ENCODE results near the gene SLC7A4.
"Not testable (repeated sequence)": the region's sequence is repeated elsewhere in the genome, so short reads cannot be mapped to it uniquely, and the experiment has no call there.

SLC7A4 gene, protein sequence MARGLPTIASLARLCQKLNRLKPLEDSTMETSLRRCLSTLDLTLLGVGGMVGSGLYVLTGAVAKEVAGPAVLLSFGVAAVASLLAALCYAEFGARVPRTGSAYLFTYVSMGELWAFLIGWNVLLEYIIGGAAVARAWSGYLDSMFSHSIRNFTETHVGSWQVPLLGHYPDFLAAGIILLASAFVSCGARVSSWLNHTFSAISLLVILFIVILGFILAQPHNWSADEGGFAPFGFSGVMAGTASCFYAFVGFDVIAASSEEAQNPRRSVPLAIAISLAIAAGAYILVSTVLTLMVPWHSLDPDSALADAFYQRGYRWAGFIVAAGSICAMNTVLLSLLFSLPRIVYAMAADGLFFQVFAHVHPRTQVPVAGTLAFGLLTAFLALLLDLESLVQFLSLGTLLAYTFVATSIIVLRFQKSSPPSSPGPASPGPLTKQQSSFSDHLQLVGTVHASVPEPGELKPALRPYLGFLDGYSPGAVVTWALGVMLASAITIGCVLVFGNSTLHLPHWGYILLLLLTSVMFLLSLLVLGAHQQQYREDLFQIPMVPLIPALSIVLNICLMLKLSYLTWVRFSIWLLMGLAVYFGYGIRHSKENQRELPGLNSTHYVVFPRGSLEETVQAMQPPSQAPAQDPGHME

DNA sequence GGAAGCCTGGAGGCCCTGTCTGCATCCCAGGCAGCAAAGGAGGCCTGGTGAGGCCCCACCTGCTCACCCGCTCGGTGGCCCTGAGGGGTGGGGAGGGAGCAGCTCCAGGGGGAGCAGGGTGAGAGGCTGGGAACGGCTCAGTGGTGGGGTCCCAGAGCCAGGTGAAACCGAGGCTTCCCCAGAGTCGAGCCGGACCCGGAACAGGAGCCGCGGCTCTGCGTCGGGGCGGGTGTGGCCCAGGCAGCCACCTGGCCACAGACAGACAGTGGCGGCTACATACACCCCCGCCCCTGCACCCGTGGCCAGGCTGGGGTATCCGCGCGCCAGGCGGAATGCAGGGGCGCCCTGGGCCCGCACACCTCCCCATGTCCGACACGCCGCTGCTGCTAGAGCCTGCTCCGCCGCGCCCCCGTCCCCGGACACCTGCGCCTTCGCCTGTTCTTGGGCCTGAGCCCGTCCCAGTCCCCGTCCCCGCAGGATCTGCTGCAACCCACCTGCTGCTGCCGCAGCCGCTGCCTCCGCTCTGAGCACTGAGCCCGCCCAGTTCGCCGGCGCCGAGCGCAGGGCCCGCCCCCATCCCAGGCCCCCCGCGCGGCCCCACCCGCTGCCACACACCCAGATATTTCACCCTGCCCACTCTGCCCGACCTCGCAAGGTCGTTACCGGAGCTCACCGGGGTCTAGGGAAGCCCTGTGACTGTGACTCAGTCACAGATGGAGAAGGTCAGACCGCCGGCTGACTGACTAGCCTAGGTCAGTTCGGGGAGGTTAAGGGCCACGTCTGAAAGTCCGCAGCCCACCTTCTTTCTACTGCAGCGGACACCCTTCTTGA, at the start of gene SLC7A4:
SLC7A4 (minus strand) TSS at position 525 of the 831 bp plus-strand sequence. CDS start 749 bp downstream, outside the sequence.
- DNase-seq = peak; percentile 7

DNA sequence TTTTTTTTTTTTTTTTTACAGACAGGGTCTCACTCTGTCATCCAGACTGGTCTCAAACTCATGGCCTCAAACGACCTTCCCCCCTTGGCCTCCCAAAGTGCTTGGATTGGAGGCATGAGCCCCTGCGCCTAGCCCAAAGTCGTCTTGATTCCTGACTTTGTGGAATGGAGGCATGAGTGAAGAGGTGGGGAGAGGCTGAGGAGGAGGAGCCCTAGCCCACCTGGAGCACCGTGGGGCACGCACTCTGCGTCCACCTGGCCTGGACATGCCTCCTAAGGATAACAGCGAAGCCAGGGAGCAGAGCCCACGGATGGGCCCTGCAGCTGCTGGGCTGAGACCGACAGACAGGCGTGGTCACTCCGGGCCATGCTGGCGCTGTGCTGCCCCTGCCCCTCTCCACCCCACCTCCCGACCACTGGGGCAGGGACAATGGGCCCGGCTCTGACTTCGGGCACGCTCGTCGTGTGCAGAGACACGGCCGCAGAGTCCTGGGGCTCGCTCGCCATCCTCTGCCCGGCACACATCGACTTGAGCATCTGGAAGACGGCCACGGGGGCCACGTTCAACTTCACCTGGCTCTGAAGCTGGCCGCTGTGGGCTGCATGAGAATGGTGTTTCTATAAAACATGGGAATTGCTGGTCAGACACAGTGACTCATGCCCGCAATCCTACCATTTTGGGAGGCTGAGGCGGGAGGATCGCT, 48.2 kb upstream of the SLC7A4 start:
- no peak for DNase-seq

DNA sequence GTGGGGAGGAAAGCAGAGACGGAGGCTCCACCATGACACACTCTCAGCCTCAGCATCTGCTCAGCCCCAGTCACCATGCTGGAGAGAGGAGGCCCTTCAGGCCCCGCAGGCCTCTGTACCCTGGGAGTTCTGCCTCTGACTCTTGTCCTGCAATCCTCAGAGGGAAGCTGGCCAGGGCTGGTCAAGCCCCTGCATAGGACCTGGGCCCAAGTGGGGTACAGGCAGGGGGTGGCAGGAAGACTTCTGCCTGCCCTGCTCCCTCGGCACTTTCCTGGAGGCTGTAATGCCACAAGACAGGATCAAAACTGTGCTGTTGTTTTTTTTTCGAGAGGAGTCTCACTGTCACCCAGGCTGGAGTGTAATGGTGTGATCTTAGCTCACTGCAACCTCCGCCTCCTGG, 47.1 kb upstream of the SLC7A4 start:
- DNase-seq = no peak

DNA sequence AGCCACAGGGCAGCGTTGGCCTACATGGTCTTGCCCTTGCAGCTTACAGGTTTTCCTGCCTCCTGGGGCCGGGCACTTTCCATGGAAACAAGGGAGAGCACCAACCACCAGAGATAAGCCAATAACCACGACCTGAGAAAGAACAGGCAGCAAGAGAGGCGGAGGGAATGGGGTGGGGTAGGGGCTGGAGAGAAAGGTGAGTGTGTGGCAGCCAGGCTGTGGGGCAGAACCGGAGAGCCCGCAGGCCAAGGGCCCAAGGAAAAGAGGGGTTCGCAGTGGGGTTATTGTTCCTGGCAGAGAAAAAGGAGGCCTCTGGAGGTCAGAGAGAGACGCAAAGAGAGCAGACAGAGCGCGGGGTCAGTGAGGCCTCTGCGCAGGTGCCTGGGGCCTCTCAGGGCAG, 46.6 kb upstream of the SLC7A4 start:
- DNase-seq = no peak

DNA sequence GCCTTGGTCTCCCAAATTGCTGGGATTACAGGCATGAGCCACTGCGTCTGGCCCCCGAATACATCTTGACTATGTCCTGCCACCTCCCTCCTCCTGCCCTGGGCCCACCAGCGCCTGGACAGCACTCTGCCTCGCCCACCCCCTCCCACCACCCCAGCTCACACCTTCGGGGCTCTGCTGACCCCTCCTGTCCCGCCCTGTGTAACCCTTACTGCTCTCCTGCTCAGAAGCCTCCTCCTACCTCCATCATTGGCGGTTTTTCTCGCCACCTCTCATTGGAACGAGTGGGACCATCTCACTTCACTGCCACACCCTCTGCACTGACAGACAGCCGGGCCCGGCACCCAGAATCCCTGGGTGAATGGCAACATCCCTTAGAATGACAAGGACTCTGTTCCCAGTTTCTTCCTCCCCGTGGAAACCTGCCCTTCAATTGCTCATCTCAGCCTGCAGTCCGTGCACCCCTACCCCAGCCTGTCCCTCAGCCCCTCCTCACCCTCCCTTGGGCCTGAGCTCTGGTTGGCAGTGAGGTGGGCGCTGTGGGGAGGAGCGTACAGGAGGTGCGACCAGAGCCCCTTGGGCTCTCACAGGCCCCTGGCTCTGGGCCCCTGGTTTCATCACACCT, 45.6 kb upstream of the SLC7A4 start:
- no peak for DNase-seq

DNA sequence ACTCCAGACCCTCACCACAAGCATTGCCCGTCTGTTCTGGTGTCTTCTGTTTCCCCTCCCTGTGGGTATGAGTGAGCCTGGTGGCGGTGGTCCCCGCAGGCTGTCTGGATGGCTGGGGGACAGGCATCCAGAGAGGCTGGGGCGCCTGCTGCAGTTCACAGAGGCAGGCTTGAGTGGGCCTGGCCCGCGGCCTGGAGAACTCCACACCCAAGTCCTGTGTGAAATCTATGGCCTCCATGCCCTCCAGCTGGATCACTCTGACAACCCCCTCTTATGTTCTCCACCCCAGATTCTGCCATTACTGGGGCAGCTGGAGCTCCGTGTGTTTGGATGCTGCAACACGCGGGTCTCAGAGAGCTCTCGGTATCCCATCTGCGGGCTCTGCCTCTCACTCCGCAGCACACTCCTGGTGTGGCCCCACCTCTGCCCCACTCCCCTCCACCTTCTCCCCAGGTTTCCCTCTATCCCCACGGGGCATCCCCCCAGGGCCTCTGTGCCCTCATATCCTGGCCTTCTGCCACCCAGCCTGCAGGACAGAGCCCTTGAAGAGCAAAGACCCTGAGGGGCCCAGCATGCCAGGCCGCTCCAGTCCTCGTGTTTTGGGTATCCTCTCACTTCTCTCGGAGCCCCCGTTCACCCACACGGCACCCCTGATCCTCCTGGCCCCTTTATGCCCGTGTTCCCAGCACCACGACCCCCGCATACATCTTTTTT, 44.7 kb upstream of the SLC7A4 start:
- DNase-seq = no peak

DNA sequence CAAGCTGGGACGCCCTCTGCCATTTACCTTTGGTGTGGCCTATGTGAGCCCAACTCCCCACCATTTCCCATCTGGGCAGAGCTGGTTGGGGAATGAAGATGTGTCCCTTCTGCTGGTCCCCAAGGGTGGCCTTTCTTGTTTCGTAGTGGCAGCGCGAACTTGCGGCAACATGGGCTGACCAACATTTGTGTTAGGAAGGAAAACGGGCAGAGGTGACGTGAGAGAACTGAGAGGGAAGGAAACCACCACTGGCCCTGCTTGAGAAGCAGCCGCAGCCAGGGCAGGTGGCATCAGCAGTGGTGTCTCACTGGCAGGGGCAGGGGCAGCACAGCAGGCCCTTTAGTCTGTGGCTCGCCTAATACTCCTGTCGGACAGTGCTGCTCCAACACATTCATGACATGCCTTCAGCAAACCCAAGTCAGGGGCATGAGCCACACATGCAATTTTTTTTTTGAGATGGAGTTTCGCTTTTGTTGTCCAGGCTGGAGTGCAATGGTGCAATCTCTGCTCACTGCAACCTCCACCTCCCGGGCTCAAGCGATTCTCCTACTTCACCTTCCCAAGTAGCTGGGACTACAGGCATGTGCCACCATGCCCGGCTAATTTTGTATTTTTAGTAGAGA, 43.3 kb upstream of the SLC7A4 start:
- DNase-seq = no peak

DNA sequence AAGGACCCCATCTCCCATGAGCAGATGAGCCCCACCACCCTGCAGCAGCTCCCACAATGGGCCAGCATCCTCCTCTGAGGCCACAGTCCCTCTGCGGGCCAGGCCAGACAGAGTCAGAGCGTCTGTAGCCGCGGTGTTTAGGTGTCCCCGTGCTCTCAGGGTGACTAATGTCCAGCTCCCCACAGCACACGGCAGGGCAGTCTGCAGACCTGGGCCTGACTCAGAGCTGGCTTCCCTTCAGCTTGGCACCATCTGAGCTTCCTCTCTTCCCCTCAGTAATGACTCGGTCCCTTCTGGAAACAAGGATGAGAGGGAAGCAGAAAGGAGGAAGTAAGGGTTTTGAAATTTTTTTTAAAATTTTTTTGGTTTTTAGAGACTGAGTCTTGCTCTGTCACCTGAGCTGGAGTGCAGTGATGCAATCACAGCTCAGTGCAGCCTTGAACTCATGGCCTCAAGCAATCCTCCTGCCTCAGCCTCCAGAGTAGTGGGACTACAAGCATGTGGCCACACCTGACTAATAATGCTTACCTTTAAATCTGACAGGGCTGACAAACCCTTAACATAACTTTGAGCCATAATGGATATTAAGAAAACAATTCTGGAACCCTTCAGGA, 41.8 kb upstream of the SLC7A4 start:
- no peak for DNase-seq

DNA sequence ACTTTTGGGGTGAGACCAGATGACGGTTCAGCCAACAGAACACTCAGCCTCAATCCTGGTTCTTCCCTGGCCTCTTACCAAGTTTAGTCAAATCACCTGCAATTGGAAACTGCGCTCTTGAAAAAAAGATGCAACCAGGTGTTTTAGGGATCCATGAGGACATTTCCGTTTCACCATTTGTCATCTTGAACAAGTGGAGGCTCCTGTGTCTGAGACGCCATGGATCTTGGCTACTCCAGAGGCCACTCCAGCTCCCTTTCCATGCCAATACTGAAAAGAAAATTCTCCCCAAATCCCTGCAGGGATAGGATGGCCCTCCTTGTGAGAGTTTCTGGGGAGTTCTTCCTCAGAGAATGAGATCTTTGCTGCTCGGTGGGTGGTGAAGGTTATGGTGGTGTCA, 41.1 kb upstream of the SLC7A4 start:
- no peak for DNase-seq

DNA sequence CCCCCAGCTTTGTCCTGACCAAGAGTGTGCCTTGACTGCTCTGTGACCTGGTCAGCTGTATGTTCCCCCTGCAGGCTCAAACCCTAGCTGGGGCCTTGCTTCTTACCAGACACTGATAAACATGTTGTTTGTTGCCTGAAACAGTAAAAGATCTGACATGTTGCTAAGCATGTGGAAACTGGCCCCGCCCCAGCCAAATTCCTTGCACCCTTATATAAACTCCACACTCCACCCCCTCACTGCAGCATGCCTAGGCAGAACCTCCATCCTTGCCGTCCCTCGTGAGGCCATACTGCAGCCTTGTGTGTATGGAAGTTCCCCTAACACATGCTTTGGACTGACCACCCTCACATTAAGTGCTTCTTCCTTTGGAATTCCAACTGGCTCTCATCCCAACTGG, 40.7 kb upstream of the SLC7A4 start:
- no peak for DNase-seq

DNA sequence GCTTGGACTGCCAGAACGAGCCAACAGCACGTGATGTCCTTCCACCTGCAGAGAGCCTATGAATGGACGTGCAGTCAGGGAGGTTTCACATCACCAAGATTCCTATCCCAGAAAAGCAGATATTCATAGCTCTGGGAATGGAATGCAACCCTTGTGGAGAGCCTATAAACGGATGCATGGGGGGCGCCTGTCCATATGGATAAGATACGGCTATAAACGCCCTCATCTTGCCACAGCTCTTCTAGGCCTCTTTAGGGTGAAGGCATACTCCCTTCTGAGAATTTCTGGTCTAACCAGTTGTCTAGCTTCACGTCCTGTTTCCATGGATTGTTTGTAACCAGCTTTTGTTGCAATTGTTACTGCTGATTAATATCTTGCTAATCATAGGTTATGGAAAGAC, 39.4 kb upstream of the SLC7A4 start:
- not testable (repeated sequence) for DNase-seq

DNA sequence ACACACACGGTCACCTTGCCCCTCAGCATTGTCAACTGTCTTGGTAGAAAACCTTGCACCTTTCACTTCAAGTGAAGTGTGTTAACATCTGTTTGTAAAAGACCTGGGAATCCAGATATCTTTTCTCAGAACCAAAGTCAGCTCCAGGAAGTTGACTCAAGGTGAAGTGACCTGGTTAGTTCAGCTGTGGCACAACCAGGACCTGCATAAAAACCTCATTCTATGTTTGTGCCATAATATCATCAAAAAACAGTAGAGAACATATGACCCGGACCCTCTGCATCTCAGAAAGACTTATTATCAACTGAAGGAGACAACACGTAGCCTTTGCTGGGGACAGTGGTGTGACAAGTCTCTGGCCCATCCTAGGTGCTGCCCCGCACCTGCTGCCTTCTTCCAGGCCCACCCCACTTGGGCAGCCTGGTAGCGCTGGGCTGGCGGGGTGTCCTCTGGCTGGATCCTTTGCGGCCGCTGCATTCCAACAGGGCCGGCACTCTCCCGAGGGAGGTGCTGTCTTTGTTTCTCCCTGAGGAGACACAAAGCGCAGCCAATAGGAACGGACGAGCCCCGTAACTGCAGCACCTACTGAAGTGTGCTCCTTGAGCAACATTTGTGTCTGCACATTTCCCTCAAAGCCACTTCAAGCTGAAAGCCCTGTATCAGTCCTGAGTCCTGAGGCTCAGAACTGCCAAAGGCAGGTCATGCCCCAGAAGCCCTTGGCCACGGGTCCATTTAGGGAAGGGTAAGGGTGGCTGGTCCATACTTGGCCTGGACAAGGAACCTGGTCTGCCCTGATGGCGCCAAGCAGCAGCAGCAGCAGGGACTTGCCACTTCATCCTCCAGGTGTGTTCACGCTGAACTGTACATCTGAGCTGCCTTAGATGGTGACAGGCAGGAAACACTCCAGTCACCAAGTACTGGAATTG, 38.6 kb upstream of the SLC7A4 start:
- no peak for DNase-seq

DNA sequence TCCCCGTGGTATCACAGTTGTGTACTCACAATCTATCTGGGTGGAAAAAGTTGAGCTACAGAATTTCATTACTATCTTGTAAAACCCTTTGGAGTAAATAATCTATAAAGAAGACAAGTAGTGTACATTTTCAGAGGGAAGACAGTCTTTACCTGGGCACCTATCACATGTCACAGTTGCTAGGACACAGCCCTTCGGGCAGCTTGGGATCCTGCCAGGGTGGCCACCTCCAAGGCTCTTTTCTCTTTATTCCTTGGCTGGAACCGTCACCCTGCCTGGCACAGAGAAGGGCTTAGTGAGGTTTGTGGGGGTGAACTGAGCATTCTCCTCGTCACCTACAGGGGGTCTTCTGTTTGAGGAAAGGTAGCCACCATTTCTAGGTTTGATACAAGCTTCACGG, 37.0 kb upstream of the SLC7A4 start:
- no peak for DNase-seq

DNA sequence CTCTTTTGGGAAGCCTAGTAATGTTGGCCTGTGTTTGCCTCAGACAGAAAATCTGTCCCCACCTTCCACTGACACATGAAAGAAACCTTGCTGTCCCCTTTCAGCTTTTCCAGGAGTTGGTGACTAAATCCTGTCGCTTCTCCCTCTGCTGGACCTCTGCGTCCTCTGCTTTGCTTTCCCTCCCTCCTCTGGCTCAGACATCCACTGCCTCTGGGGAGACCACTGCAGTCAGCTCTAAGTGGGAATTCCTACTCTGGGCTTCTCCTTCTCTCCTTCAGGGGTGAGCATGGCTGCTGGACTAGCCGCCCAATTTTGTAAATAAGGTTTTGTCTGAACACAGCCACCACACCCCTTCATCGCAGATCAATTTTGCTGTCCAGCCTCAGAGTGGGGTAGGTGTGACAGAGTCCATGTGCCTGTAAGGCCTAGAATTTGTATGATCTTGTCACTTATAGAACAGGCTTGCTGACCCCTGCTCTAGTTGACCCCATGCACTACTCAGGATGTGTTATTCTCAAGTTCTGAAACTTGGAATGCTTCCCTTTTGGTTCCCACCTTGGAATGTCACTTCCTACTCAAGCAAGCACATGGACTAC, 36.4 kb upstream of the SLC7A4 start:
- DNase-seq = no peak

DNA sequence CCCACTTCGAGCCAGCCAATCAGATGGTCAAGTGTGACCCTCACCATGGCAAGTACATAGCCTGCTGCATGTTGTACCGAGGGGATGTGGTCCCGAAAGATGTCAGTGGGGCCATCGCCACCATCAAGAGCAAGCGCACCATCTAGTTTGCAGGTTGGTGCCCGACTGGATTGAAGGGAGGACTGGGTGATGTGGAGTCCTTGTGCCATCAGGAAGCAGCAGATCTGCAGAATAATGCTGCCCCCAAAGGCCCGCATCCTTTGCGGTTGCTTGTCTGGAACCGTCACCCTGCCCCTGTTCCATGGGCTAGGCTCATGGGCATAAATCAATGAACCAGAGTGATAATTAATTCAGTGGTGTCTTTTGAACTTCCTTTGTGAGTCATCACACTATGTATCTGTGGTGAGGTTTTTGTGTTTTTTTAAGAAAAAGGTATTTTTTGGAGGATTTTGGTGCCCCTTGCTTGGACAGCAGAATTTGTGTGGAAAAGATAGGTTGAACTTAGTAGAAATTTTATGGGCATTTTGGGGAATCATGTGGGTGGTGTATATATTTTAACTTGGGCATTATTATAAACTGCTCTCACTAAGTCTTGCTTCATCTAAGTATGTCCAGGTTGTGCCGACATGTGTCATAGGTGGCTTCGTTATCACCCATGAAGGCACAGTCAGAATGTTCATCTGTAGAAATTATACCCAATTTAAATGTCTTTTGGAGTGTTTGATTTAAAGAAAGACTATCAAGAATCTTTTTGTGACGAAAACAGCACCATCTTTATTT, 35.7 kb upstream of the SLC7A4 start:
- no peak for DNase-seq

DNA sequence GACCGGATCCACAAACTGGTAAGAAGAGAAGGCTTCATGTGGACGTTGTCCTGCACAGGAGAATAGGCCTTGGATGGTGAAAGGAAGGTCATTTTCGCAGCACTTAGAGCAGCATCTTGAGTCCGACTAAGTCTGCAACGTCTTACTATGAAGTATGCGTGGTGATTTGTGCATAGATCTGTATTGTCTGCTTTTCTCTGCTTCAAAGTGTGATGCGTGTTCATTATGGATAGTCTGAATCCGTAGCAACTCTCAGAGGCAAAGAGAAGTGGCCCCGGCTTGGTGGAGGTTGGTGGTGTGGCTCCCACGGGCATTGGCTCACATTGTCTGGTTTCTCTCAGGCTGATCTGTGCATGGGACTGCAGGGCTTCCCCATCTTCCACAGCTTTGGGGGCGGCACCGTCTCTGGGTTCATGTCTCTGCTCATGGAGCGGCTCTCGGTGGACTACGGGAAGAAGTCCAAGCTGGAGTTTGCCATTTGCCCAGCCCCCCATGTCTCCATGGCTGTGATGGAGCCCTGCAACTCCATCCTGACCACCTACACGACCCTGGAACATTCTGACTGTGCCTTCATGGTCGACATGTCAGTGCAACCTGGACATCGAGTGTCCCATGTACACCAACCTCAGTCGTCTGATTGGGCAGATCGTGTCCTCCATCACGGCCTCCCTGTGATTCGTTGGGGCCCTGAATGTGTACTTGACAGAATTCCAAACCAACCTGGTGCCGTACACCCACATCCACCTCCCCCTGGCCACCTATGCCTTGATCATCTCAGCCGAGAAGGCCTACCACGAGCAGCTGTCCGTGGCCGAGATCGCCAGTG, 34.9 kb upstream of the SLC7A4 start:
- no peak for DNase-seq

Measured in stimulated activated CD4-positive, alpha-beta T cell treated with anti-CD3 and anti-CD28 coated beads, Interleukin-4, amount 100 ng/mL, for 1 hour (primary cell).